LNCaP clone FGC (cell line): ENCODE data around the gene MYOT.

Experiments
- DNase-seq: peaks from one replicate; pipeline ENCODE4 v3.0.0-alpha.2; 2011; ENCODE audit warnings: low read depth
- H3K4me3 ChIP-seq: 2 replicates; pipeline ENCODE4 v1.5.1; 2011; ENCODE audit warnings: mild to moderate bottlenecking, low read depth, low read length, control low read depth
- CTCF ChIP-seq: IDR thresholded peaks from 2 replicates; pipeline ENCODE4 v1.5.1; 2012; ENCODE audit warnings: mild to moderate bottlenecking; ENCODE audit not compliant: control insufficient read depth, insufficient read depth; ENCODE audit errors: extremely low read depth

MYOT gene

DNA sequence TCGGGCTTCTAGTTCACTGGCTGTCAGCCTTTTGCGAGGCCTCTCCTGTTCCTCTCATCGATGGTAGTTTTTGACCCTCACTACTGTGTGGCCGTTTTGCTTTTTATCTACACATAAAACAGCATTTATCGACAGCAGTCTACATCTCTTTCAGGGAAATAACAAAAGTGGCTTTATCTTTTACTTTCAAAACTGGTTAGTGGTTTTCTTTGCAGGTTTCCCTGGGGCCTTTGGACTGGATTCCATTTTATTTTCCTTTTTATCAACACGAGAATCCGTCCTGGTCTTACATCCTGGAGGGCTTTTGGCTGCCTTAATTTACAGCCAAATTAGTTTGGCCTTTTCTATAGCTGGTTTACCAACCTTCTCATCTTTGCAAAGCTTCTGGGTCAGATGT lies 20.8 kb downstream of the MYOT start:
- H3K4me3 ChIP-seq: peak overlapping the region; percentile 54
- TF ChIP-seq CTCF: no peak
- no peak for DNase-seq

DNA sequence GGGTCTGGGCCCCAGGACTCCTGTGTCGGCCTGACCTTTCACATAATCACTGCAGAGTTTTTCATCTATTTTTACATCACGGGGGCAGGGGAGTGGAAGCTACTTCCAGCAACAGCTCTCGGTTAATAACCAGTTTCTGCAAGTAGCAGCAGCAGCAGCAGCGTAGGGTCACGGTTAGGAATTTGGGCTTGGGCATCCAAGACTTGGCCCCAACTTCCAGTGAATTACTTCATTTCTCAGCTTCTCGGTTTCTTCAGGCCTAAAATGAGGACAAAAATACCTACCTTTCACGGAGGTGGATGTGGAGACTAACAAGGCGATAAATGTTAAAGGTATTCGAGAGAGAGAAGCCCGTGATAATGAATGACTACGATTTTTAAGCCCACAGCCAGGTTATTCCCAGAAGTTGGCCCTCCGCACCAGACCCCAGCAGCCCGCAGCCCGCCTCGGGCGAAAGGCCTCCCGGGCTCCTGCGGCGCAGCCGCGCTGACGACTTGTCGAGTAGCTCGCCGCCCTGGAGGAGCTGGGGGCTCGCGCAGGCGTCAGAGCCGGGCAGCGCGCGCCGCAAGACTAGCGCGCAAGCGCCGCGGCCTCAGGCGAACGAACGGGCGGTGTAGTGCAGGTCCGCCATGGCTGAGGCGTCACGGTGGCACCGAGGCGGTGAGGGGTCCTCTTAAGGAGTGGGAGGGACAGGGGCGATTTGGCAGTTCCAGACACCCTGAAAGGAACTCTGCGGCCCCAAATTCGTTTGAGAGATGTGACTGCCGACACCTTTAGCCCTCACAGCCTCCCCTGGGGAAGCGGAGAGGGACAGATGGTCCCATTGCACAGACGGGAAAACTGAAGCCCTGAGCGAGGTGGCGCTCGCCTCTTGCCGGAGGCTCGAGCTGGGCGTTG lies 21.5 kb downstream of the MYOT start, which contains the start of gene PKD2L2:
PKD2L2 (plus strand) TSS at position 595 of the 897 bp plus-strand sequence; CDS start at position 630, 35 bp downstream.
- H3K4me3 ChIP-seq: peak within 1 kb of the TSS; percentile 54
- DNase-seq: no peak
- no peak for TF ChIP-seq CTCF

- H3K4me3 ChIP-seq: no peak overlapping the region
- no peak for DNase-seq
- TF ChIP-seq CTCF: no peak
Measured at GRCh38 chr5:137890845-137891244, 23.2 kb downstream of the MYOT start.

GRCh38 chr5:137891849-137892248 lies 24.2 kb downstream of the MYOT start:
- no peak for DNase-seq
- no peak overlapping the region for H3K4me3 ChIP-seq
- no peak for TF ChIP-seq CTCF

GRCh38 chr5:137894586-137894985 lies 26.9 kb downstream of the MYOT start:
- TF ChIP-seq CTCF: no peak
- H3K4me3 ChIP-seq: no peak overlapping the region
- DNase-seq: peak; percentile 61

GRCh38 chr5:137896560-137896959 lies 28.9 kb downstream of the MYOT start:
- no peak overlapping the region for H3K4me3 ChIP-seq
- TF ChIP-seq CTCF: no peak

DNA sequence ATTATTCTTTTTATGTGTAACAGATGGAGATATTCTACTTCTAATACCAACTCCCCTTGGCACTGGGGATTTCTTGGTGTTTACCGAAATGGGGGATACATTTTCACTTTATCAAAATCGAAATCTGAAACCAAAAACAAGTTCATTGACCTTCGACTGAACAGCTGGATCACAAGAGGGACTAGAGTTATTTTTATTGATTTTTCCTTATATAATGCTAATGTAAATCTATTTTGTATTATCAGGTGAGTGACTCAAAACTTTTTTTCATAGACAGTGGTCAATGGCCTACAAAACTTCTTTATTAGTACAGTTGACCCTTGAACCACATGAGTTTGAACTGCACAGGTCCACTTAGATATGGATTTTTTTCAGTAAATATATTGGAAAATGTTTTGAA lies 31.8 kb downstream of the MYOT start:
- DNase-seq: no peak
- no peak for TF ChIP-seq CTCF
- no peak overlapping the region for H3K4me3 ChIP-seq

More at GRCh38 chr5:137896560-137896959, 28.9 kb downstream of the MYOT start:
- no peak for DNase-seq
